G401 (cell line): ENCODE data around the gene CACNA1E. TPM values are rescaled to one million over a fixed set of nuclear protein-coding genes. Genes with fewer than 3 reads are reported as not detected.
"Not testable (repeated sequence)": the region's sequence is repeated elsewhere in the genome, so short reads cannot be mapped to it uniquely, and the experiment has no call there.

Source experiments
- DNase-seq: peaks from one replicate; pipeline ENCODE4 v3.0.0-alpha.2; 2015; ENCODE audit warnings: low spot score
- in situ Hi-C: cut with HindIII; loops from 2 replicates; pipeline ENCODE4 v1.10.0; 2016; ENCODE audit warnings: low sequenced_read_pairs, mixed read lengths
- total RNA-seq: library from RNA; depleted of rRNA; stranded (reverse); fragments of >200 nt; shearing (Covaris generic); gene quantifications from 2 replicates; pipeline ENCODE4 v1.2.3, GENCODE V29; 2014

Gene CACNA1E
- total RNA-seq, 1 experiment from 2014 or later: not detected

DNA sequence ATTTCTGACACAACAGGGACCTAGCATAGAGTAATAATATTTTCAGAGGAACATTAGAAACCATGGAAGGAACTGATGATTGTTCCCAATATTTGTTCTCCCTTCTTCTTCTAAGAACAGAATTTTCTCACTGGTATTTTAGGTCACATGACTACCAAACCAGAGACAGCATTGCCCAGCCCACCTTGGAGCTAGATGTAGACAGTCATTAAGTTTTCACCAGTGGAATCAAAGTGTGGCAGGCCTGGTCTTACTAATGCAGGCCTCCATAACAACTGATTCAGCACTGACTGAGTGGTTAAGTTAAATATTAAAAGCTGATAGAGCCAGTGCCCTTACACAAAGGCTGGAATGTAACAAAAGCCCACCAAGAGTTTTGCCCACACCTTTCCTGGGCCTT lies 333.8 kb downstream of the CACNA1E start:
- in situ Hi-C loops: no loop called here
- DNase-seq: no peak

DNA sequence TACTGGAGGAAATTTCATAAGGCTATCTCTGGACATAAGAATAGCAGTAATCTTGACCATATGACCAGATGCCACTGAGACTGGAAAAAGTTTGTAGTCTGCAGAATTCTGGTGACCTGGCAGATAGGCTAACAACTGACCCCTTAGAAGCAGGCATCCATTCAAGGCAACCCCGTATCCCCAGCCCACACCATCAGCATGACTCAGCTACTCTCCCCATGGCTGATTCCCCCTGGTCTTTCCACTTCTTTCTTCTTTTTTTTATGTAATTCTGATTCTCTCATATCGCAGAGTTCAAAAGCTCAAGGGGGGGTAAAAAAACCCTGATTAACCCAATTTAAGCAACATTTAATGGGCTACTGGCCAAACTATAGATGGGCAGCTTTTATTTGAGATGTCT lies 335.1 kb downstream of the CACNA1E start:
- DNase-seq: no peak

DNA sequence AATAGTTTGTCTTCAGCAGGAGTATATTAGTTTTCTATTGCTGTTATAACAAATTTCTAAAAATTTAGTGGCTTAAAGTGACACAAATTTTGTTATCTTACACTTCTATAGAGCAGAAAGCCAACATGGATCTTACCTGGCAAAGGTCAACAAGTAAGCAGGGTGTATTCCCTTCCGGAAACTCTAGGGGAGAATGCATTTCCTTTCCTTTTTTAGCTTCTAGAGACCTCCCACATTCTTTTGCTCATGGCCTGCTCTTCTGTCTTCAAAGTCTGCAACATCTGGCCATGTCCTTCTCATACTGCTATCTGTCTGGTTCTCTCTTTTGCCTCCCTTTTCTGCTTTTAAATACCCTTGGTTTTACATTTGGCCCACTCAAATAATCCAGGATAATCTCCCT lies 335.6 kb downstream of the CACNA1E start:
- DNase-seq: no peak
- in situ Hi-C loops: no loop called here

More for the DNA sequence above, 335.1 kb downstream of the CACNA1E start:
- in situ Hi-C loops: no loop called here

DNA sequence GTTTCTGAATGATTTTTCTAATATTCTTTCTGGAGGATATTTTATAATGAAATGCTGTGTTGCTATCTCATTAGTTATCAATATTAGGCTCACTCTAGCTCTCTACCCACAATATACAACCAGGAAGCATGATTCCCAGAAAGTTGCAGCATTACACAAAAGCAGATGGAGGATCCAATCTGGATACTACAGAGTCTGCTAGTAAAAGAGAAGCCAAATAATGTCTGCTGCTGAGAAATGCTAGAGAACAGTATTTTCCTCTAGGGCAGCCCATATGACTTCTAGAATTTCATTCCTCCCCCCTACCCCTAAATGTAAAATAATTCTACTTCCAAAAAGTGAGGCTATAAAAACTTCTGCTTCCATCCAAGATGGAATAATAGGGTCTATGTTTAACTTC lies 338.4 kb downstream of the CACNA1E start:
- in situ Hi-C loops: no loop called here
- no peak for DNase-seq

DNA sequence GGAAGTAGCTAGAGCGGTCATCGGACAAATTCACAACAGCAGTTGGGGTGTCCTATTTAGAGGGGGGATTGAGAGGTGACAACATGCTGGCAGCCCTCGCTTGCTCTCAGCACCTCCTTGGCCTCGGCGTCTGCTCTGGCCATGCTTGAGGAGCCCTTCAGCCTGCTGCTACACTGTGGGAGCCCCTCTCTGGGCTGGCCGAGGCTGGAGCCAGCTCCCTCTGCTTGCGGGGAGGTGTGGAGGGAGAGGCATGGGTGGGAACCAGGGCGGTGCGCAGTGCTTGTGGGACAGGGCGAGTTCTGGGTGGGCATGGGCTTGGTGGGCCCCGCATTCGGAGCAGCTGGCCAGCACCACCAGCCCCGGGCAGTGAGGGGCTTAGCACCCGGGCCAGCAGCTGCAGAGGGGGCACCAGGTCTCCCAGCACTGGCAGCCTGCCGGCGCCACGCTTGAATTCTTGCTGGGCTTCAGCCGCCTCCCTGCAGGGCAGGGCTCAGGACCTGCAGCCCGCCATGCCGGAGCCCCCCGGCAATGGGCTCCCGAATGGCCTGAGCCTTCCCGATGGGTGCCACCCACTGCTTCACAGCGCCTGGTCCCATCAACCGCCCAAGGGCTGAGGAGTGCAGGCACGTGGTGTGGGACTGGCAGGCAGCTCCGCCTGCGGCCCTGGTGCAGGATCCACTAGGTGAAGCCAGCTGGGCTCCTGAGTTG lies 349.0 kb downstream of the CACNA1E start:
- in situ Hi-C loops, DNase-seq: not testable (repeated sequence)

DNA sequence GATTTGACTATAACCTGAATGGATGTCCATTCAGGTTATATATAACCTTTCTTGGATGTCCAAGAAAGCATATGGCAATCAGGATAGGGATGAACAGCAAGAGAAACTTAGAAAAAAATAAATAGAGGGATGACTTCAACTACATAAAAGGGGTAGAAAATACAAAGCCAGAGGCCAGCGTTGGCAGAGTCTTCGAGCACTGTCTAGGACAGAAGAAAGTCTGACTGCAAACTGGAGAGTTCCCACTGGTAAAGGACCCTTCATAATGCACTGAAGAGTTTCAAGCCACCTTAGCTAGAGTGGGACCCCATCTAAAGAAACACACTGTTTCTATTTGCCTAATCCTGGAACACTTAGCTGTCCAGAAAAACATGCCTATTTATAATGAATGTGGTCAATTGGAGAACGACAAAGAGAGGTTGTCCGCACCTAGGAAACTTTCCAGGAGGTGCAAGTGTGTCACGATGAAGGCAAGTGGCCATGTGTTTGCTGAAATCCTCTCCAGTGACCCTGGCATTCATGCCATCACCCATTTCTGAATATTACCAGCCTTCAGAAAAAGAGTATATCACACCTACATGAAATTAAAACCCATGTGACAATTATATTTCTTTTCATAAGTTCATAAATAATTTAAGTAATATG lies 362.8 kb downstream of the CACNA1E start:
- in situ Hi-C loops: no loop called here

DNA sequence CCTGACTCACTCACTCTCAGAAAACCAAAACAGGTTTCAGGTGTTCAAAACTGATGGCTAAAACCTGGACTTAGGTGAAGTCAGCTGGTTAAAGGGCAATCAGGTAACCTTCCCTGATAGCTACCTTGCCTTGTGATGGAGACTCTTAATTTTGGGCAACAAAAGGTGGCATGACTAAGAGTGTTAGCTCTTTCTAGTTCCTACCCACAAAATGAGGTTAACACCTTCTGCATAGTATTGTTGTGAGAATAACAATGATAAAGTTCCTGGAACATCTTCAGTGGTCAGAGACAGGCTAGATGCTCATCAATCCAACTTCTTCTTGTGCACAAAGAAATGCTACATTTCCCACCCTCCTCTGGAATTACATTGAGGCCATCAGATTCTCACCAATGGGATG lies 363.4 kb downstream of the CACNA1E start:
- in situ Hi-C loops: no loop called here
- no peak for DNase-seq

More for the DNA sequence above, 362.8 kb downstream of the CACNA1E start:
- DNase-seq: no peak

DNA sequence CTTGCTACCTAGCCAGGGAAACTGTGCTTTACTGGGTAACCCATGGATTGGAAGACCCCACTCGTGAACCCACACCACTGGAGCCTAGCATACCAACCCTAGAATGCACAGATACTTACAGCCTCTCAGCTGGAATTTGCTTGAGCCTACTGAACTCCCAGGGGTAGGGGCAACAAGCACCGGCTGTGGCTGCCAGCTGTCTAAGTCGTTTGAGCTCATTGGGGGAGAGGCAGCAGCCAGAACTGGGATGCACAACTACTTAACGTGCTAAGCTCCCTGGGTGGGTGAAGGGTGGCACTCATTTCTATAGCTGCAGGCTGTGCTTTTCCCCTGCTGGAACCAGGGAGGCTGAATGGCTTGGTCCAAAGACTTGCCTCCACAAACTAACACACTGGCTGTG lies 365.8 kb downstream of the CACNA1E start:
- DNase-seq: no peak
- in situ Hi-C loops: no loop called here

DNA sequence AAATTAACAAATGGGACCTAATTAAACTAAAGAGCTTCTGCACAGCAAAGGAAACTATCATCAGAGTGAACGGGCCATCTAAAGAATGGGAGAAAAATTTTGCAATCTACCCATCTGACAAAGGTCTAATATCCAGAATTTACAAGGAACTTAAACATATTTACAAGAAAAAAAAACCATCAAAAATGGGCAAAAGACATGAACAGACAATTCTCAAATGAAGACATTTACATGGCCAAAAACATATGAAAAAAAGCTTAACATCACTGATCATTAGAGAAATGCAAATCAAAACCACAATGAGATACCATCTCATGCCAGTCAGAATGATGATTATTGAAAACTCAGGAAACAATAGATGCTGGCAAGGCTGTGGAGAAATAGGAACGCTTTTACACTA lies 370.9 kb downstream of the CACNA1E start:
- DNase-seq, in situ Hi-C loops: not testable (repeated sequence)

DNA sequence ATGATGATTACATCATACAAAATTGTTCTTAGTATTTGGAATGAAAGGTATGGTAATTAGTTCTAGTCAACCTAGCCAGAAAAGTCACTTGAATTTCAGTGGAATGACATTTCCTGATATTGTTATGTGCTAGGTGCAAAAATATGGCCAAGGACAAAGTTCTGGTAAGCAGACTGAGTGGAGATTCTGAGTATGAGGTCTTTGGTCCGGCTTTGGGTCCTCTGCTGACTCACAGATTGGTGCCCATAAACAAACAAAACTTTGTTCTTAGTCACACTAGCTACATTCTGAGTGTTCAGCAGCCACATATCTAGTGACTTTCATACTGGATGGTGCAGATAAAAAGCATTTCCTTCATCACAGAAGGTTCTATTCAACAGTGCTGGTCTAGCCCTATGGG lies 372.1 kb downstream of the CACNA1E start:
- in situ Hi-C loops: no loop called here
- no peak for DNase-seq
